Type B pancreatic cell (in vitro differentiated cells): ENCODE measurements around the gene IRF4. TPM values are rescaled to one million over a fixed set of nuclear protein-coding genes. Genes with fewer than 3 reads are reported as not detected.

Experiments
- DNase-seq: peaks from one replicate; pipeline ENCODE4 v3.0.0; 2021; ENCODE audit warnings: mixed read lengths; ENCODE audit not compliant: unreplicated experiment; ENCODE audit errors: extremely low spot score
- H3K27ac Mint-ChIP-seq: 2 replicates; pipeline ENCODE4 v1.8.0; 2021; ENCODE audit warnings: mild to moderate bottlenecking, mixed read lengths
- H3K27me3 Mint-ChIP-seq: 2 replicates; pipeline ENCODE4 v1.8.0; 2021; ENCODE audit warnings: mixed read lengths
- H3K36me3 Mint-ChIP-seq: 2 replicates; pipeline ENCODE4 v1.8.0; 2021; ENCODE audit warnings: mixed read lengths
- H3K4me1 Mint-ChIP-seq: one replicate; pipeline ENCODE4 v1.8.0; 2021; ENCODE audit warnings: mixed read lengths; ENCODE audit not compliant: unreplicated experiment
- H3K4me3 Mint-ChIP-seq: 2 replicates; pipeline ENCODE4 v1.8.0; 2021; ENCODE audit warnings: mild to moderate bottlenecking, mixed read lengths
- H3K9me3 Mint-ChIP-seq: 2 replicates; pipeline ENCODE4 v1.8.0; 2021; ENCODE audit warnings: mixed read lengths
- CTCF ChIP-seq: fragments of 200-600 bp; sonication (generic); conservative IDR thresholded peaks from 2 replicates; pipeline ENCODE4 v1.5.0; 2021; ENCODE audit warnings: antibody characterized with exemption, mild to moderate bottlenecking
- total RNA-seq: library from RNA; stranded (reverse); gene quantifications from 2 replicates; pipeline ENCODE4 v1.2.1, GENCODE V29; 2021; ENCODE audit warnings: low replicate concordance

IRF4 gene
- total RNA-seq, 1 donor from 2014 or later, result 1.7 TPM

DNA sequence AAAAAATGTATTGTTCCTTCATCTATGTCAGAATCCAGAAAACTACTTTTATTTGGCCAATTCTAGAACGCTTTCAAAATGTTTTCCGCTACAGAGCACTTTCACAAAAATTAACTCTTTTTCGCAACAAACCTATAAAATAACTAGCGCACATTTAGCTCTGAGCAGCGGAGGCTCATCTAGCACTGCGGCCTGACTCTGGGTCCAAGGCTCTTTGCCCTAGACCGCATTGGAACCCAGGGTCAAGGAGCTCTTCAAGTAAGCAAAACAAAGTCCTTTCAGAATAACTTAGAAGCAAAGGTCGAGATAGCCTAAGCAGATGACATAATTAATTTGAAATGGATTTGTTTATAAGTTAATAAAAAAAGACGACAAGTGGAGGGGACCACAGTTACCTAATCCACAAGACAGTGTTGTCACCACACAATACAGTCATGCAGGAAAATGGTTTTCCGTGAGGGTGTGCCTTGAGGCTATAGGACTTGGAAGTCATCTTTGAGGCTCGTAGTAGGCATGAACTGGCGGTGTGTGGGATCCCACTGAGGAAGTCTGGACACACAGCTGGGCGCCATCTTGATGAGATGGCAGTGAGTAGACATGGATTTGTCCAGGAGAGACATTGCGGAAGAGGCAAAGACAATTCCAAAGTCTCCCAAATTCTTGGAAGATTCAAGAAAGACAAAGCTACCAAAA, 29.2 kb upstream of the IRF4 start:
- no peak overlapping the region for H3K4me3 Mint-ChIP-seq
- no peaks in the 10 kb centered on the region for H3K36me3 Mint-ChIP-seq
- no peak for TF ChIP-seq CTCF
- H3K27me3 Mint-ChIP-seq, result peaks cover 4% of the 10 kb centered on the region
- H3K9me3 Mint-ChIP-seq, result peaks cover 8% of the 10 kb centered on the region
- no peak for DNase-seq
- no peak overlapping the region for H3K27ac Mint-ChIP-seq
- H3K4me1 Mint-ChIP-seq, result no peaks in the 10 kb centered on the region

DNA sequence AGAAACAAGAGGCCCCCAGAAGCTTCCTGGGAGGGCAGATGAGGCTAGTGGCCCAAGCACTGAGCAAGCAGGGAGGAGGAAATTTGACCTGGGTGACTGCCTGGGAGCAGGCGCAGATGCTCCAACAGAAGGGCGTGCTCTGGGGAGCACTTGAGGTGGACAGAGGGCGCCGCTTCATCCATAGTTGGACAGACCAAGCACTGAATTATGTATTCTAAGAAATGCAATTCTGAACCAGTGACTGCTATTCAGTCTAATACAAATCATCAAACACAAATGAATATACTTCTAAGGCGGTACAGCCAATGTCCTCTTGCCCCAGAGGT, 28.7 kb upstream of the IRF4 start:
- no peak for DNase-seq
- no peaks in the 10 kb centered on the region for H3K36me3 Mint-ChIP-seq
- peaks cover 8% of the 10 kb centered on the region for H3K9me3 Mint-ChIP-seq
- peaks cover 9% of the 10 kb centered on the region for H3K27me3 Mint-ChIP-seq
- H3K4me1 Mint-ChIP-seq, result no peaks in the 10 kb centered on the region
- no peak for TF ChIP-seq CTCF
- H3K4me3 Mint-ChIP-seq, result no peak overlapping the region
- no peak overlapping the region for H3K27ac Mint-ChIP-seq

GRCh38 chr6:363291-363690, 28.3 kb upstream of the IRF4 start:
- Mint-ChIP-seq H3K27ac (no peak overlapping the region), H3K36me3 (no peaks in the 10 kb centered on the region), H3K27me3 (peaks cover 10% of the 10 kb centered on the region), H3K9me3 (peaks cover 8% of the 10 kb centered on the region), H3K4me1 (no peaks in the 10 kb centered on the region), H3K4me3 (no peak overlapping the region)
- no peak for DNase-seq
- TF ChIP-seq CTCF, result no peak

GRCh38 chr6:363909-364308, 27.6 kb upstream of the IRF4 start:
- no peak for TF ChIP-seq CTCF
- Mint-ChIP-seq H3K27me3 (peaks cover 10% of the 10 kb centered on the region), H3K4me3 (no peak overlapping the region), H3K27ac (no peak overlapping the region), H3K9me3 (peaks cover 8% of the 10 kb centered on the region), H3K4me1 (no peaks in the 10 kb centered on the region), H3K36me3 (no peaks in the 10 kb centered on the region)
- DNase-seq, result no peak

GRCh38 chr6:364609-365540, 26.7 kb upstream of the IRF4 start:
- Mint-ChIP-seq H3K27me3 (peaks cover 15% of the 10 kb centered on the region), H3K27ac (no peak overlapping the region), H3K4me3 (no peak overlapping the region), H3K36me3 (no peaks in the 10 kb centered on the region), H3K4me1 (no peaks in the 10 kb centered on the region), H3K9me3 (peaks cover 8% of the 10 kb centered on the region)
- TF ChIP-seq CTCF, result no peak
- DNase-seq, result no peak
